Colon (tissue), 2 donors: Measurements from ENCODE around the gene OR51T1.
"Not testable (repeated sequence)": the region's sequence is repeated elsewhere in the genome, so short reads cannot be mapped to it uniquely, and the experiment has no call there.

ENCODE experiments used
- FAIRE-seq: peaks from 2 replicates; lab custom pipeline; 2012; peaks lifted over from hg19 to GRCh38; lab: Jason Lieb, UNC
- donor health status: control.
- donor health status: control.

Gene OR51T1, protein sequence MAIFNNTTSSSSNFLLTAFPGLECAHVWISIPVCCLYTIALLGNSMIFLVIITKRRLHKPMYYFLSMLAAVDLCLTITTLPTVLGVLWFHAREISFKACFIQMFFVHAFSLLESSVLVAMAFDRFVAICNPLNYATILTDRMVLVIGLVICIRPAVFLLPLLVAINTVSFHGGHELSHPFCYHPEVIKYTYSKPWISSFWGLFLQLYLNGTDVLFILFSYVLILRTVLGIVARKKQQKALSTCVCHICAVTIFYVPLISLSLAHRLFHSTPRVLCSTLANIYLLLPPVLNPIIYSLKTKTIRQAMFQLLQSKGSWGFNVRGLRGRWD

GRCh38 chr11:4881860-4882500 lies at the start of gene OR51T1:
TSS of gene OR51T1 (plus strand) at chr11:4881900. CDS start at chr11:4881900, 0 bp downstream.
- FAIRE-seq: no peak

GRCh38 chr11:4839851-4840549 lies 41.7 kb upstream of the OR51T1 start:
- FAIRE-seq: no peak

DNA sequence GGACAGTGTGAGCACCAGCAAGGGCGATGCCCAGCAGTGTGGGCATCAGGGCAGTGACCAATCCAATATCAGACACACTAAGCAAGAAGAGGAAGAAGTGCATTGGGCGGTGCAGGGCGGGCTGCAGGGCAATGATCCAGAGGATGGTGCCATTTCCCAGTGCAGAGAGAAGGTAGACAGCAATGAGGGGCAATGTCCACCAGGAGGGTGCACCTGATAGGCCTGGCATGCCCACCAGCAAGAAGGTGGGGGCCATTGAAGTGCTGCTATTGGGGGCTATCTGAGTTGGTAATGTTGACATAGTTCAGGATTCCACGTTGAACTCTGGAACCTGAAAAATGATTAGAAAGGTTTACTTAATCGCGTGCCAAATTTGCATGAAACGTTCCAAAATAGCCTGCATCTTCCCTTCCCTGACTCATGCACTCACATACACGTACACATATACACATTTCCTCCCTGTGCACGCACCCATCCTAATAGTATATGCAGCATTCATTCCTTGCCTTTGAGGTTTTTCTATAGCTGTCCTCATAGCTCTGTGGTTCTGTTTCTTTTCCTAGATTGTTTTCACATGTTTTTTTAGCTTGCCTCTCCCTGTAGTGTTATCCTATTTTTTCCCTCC lies 32.7 kb upstream of the OR51T1 start, which contains the start of gene OR51S1:
Gene OR51S1 (minus strand): TSS at position 301 of the 625 bp plus-strand sequence. CDS start 0 bp downstream, at position 301.
- no peak for FAIRE-seq

- no peak for FAIRE-seq
Measured at GRCh38 chr11:4851033-4851432, 30.7 kb upstream of the OR51T1 start.

DNA sequence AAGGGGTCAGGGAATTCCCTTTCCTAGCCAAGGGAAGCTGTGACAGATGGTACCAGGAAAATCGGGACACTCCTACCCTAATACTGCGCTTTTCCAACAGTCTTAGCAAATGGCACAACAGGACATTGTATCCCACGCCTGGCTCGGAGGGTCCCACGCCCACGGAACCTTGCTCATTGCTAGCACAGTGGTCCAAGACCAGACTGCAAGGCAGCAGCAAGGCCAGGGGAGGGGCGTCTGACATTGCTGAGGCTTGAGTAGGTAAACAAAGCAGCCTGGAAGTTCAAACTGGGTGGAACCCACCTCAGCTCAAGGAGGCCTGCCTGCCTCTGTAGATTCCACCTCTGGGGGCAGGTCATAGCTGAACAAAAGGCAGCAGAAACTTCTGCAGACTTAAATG lies 27.4 kb upstream of the OR51T1 start:
- FAIRE-seq: not testable (repeated sequence)

- FAIRE-seq: no peak
Measured at GRCh38 chr11:4862447-4863236, 19.1 kb upstream of the OR51T1 start.

- FAIRE-seq: no peak
Measured at GRCh38 chr11:4863876-4864275, 17.8 kb upstream of the OR51T1 start.

DNA sequence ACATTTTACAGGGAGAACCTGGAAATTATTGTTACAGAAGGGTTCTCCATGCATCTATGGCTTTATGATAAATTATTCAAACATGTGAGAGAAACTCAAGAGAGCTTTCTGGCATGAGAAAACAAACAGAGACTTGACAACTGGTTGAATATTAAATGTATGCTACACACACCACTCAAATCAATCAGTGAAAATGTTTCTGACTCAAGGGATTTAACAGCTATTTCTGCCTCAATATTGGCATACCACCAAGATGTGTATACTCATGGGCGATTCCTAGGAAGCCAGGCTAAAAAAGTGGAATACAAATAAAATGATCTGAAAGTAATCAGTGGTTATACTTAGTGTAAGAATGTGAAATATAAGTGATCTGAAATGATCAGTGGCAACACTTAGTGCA lies 15.8 kb upstream of the OR51T1 start:
- FAIRE-seq: no peak

DNA sequence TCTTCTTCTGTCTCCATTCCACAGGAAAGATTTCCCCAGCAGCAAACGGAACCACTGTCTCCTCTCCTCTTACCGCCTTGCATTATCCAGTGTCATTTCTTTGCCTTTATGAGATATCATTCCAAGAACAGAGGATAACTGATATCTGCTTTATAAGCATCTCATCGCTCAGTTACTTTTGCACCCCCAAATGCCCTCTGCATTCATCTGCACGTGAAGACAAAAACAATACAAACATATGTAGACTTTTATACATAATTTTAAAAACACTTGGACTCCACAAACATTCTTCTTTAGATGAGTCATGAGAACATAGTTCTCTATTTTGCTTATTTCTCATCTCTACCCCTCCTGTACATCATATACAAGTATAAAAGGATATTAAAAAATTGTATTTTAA lies 512 bp upstream of the OR51T1 start:
- FAIRE-seq: no peak

- no peak for FAIRE-seq
Measured at GRCh38 chr11:4882543-4882942, 843 bp downstream of the OR51T1 start.

GRCh38 chr11:4884361-4884760 lies 2.7 kb downstream of the OR51T1 start:
- no peak for FAIRE-seq

GRCh38 chr11:4886186-4886585 lies 4.5 kb downstream of the OR51T1 start:
- no peak for FAIRE-seq

GRCh38 chr11:4887591-4887990 lies 5.9 kb downstream of the OR51T1 start:
- no peak for FAIRE-seq

GRCh38 chr11:4890279-4890678 lies 8.6 kb downstream of the OR51T1 start:
- FAIRE-seq: no peak

DNA sequence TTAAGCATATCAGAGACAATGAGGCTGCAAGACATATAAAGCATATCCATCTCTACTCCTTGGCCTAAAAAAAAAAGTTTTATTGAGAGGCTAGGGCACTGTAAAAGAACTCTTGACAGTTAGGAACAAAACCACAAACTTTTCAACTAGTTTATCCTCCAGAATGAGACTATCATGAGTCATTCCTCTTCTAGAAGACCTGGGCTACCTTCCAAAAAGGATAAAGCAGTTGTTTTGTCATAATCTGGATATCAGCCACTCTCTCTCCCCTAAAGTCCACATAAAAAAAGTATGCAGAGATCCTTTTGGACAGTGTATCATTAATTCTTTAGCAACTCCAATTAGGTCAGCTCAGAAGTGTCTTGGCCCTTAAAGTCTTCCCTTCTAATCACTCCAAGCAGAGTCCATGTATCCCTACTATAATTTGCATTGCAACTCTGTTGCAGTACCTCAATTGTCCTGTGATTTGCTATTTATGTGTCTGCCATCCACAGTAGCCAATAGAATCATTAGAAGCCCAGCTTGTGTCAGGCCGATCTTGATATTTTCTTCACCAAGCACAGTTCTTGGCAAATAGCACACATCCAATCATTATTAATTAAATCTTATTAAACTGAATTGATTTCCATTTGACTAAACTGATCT lies 10.4 kb downstream of the OR51T1 start:
- no peak for FAIRE-seq

GRCh38 chr11:4903484-4903883 lies 21.8 kb downstream of the OR51T1 start, which contains the start of gene OR51A7:
TSS of gene OR51A7 (plus strand) at chr11:4903783. CDS start at chr11:4907370, 3,587 bp downstream.
- FAIRE-seq: no peak

DNA sequence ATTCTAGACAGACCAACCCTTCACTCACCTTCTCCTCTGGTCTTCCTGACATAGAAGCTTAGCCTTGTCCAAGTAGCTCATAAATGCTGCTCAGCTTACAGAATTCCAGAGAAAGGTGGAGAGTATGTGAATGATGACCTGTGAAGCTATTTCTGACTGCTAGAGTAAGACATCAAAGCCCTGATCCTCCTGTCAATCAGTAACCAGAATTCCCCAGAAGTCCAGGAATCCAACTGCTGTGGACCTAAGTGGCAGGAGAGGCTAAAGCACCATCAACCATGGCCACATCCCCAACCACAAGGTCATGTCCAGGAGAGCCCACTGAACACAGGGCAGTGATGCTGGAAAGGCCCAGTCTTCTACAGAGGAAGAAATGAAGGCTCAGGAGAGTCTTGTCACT lies 34.9 kb downstream of the OR51T1 start:
- FAIRE-seq: no peak

GRCh38 chr11:4919250-4919649 lies 37.5 kb downstream of the OR51T1 start, which contains the start of gene OR51G2:
TSS of gene OR51G2 (minus strand) at chr11:4919350. CDS start at chr11:4915663, 3,687 bp downstream.
- FAIRE-seq: no peak

DNA sequence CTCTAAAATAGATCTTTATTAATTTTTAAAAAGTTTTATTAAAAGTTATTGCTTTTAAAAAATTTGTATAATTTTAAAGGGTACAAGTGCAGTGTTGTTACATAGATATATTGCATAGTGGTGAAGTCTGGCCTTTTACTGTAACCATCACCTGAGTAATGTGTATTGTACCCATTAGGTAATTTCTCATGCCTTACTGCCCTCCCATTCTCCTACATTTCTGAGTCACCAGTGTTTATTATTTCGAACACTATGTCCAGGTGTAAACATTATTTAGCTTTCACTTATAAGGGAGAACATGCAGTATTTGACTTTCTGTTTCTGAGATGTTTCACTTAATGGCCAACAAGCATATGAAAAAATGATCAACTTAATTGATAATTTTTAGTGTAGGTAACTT lies 40.1 kb downstream of the OR51T1 start:
- no peak for FAIRE-seq

GRCh38 chr11:4922304-4922703 lies 40.6 kb downstream of the OR51T1 start:
- no peak for FAIRE-seq

DNA sequence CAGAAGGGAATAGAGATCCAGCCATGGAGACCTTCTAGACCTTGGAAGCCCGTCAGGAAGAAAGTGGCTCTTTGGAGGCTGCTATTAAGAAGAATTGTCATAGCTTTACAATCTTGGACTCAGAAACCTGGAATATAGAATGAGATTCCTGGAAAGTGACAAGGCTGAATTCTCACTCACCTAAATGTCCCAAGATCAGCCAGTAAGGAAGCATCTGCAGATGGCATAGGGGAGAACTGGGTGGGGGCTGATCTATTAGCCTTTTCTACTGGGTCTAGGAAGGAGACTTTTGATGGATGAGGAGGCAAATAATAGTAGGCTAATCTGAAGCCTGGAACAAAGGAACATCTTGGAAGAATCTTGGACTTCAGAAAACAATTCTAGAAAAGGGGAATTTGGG lies 42.5 kb downstream of the OR51T1 start, which contains the start of gene OR51G1:
Gene OR51G1 (minus strand): TSS at position 101 of the 400 bp plus-strand sequence. CDS start 0 bp downstream, at position 101.
- FAIRE-seq: no peak
